Kidney tubule cell (primary cell): ENCODE results near the gene PARP8.

Experiments
- DNase-seq: peaks from one replicate; pipeline ENCODE4 v3.0.0-alpha.2; 2018; ENCODE audit warnings: low spot score

Gene PARP8

GRCh38 chr5:50849554-50849953 is 183.1 kb downstream of the PARP8 start:
- no peak for DNase-seq

GRCh38 chr5:50853151-50853550 is 186.7 kb downstream of the PARP8 start:
- DNase-seq: no peak

GRCh38 chr5:50854082-50854481 is 187.6 kb downstream of the PARP8 start:
- DNase-seq: no peak

- no peak for DNase-seq
Measured at GRCh38 chr5:50855001-50855400, 188.6 kb downstream of the PARP8 start.

- no peak for DNase-seq
Measured at GRCh38 chr5:50856401-50857119, 190.1 kb downstream of the PARP8 start.

- DNase-seq: no peak
Measured at GRCh38 chr5:50863534-50864170, 197.2 kb downstream of the PARP8 start.

- no peak for DNase-seq
Measured at GRCh38 chr5:50864466-50864865, 198.0 kb downstream of the PARP8 start.

GRCh38 chr5:50866415-50866814 is 200.0 kb downstream of the PARP8 start:
- DNase-seq: no peak

- DNase-seq: peak; percentile 1
Measured at GRCh38 chr5:50867140-50867539, 200.7 kb downstream of the PARP8 start.

GRCh38 chr5:50873595-50874277 is 207.3 kb downstream of the PARP8 start:
- no peak for DNase-seq

- no peak for DNase-seq
Measured at GRCh38 chr5:50874306-50875001, 208.0 kb downstream of the PARP8 start.

GRCh38 chr5:50875002-50875344 is 208.5 kb downstream of the PARP8 start:
- DNase-seq: no peak

- no peak for DNase-seq
Measured at GRCh38 chr5:50878470-50878869, 212.0 kb downstream of the PARP8 start.

- DNase-seq: no peak
Measured at GRCh38 chr5:50881407-50881806, 215.0 kb downstream of the PARP8 start.

GRCh38 chr5:50886657-50887345 is 220.4 kb downstream of the PARP8 start:
- no peak for DNase-seq

- DNase-seq: no peak
Measured at GRCh38 chr5:50887889-50888633, 221.6 kb downstream of the PARP8 start.

GRCh38 chr5:50888751-50889150 is 222.3 kb downstream of the PARP8 start:
- no peak for DNase-seq

GRCh38 chr5:50889790-50890189 is 223.4 kb downstream of the PARP8 start:
- DNase-seq: no peak
